ENCODE measurements around the gene LRBA.

LRBA gene

DNA sequence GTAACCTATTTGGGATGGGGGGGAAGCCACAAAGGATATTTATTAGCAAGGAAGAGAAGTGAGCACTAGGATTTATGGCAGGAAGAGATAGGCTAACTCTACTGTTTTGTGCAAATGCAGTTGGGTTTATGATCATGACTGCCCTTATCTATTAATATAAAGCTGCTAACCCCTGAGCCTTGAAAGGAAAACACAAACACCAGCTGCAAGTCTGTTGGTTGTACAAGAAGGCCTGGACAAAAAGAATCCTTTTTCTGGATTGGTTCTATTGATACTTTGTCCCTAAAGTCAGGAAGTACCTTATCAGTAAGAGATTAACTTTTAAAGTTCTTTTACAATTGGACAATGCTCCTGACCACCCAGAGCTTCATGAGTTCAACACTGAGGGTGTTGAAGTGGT is 188.8 kb downstream of the LRBA start:
- no peak for FAIRE-seq
- TF ChIP-seq, protein P1, sequence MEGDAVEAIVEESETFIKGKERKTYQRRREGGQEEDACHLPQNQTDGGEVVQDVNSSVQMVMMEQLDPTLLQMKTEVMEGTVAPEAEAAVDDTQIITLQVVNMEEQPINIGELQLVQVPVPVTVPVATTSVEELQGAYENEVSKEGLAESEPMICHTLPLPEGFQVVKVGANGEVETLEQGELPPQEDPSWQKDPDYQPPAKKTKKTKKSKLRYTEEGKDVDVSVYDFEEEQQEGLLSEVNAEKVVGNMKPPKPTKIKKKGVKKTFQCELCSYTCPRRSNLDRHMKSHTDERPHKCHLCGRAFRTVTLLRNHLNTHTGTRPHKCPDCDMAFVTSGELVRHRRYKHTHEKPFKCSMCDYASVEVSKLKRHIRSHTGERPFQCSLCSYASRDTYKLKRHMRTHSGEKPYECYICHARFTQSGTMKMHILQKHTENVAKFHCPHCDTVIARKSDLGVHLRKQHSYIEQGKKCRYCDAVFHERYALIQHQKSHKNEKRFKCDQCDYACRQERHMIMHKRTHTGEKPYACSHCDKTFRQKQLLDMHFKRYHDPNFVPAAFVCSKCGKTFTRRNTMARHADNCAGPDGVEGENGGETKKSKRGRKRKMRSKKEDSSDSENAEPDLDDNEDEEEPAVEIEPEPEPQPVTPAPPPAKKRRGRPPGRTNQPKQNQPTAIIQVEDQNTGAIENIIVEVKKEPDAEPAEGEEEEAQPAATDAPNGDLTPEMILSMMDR (IDR thresholded peaks at IDR 0.05; ENCODE audit: insufficient read depth, missing control alignments): no peak
- DNase-seq (ENCODE audit: insufficient read length, low spot score): no peak

DNA sequence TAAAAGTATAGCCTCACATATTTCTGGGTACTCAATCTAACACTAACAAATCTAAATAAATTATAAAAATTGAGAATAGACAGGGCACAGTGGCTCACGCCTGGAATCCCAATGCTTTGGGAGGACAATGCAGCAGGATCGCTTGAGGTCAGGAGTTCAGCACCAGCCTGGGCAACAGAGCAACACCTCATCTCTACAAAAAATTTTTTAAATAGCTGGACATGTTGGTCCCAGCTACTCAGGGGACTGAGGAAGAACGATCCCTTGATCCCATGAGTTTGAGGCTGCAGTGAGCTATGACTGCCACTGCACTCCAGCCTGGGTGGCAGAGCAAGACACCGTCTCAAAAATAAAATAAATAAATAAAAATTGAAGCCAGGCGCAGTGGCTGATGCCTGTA is 192.7 kb downstream of the LRBA start:
- DNase-seq (ENCODE audit: insufficient read length, low spot score): no peak
- TF ChIP-seq, protein P1 (IDR thresholded peaks at IDR 0.05; ENCODE audit: insufficient read depth, missing control alignments): no peak
- no peak for FAIRE-seq

DNA sequence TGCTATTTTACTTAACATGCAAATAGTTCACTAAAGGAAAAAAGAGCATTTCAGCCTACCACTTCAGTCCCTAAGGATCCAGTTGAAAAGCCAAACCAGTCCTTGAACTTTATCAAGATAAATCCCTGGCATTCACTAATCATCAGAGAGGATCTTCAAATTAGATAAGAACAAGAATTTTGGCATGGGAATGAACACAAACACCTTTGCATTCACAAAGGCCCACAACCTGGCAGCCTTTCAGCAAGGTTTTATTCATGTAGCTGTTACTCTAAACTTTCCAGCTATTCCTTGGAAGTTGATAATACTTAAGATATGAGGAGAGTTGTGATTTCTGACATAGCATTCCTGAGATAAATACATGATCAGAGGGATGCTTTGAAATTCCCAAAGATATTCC is 193.4 kb downstream of the LRBA start:
- DNase-seq (ENCODE audit: insufficient read length, low spot score): no peak
- peak; percentile 69 for FAIRE-seq
- TF ChIP-seq, protein P1 (IDR thresholded peaks at IDR 0.05; ENCODE audit: insufficient read depth, missing control alignments): no peak

DNA sequence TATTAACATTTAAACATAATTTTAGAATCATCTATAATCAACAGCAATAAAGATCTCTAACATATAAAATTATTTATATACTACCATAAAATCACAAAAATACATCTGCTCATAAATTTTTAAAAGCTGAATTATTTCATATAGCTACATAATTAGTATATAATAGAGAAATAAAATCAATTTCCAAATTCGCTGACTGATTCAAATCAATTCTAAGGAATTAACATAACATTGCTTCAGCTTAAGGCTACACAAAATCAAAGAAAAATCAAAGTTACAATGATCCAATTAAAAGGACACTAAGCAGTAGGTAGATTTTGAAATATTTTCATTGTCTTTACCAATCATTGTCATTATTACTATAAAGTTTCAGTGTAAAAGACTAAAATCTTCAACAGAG is 194.7 kb downstream of the LRBA start:
- TF ChIP-seq, protein P1 (IDR thresholded peaks at IDR 0.05; ENCODE audit: insufficient read depth, missing control alignments): no peak
- DNase-seq (ENCODE audit: insufficient read length, low spot score): no peak
- peak; percentile 44 for FAIRE-seq

DNA sequence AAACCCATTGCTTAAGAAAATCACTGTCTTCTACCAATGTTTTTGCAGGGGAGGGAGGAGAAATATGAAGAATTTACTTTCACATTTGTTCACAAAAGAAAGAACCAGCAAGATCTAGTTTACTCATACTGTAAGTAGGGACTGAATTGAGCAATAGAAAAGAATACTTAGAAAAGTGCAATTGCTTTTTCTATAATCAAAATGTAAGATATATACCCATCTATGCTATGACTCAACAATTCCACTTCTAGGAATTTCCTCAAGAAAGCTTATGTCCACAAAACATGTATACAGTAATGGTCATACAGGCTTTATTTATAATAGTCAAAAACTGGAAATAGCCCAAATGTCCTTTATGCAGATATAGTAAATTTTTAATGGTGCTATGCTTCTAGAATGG is 196.4 kb downstream of the LRBA start:
- DNase-seq (ENCODE audit: insufficient read length, low spot score) (no peak), FAIRE-seq (no peak)
- TF ChIP-seq, protein P1 (IDR thresholded peaks at IDR 0.05; ENCODE audit: insufficient read depth, missing control alignments): no peak

DNA sequence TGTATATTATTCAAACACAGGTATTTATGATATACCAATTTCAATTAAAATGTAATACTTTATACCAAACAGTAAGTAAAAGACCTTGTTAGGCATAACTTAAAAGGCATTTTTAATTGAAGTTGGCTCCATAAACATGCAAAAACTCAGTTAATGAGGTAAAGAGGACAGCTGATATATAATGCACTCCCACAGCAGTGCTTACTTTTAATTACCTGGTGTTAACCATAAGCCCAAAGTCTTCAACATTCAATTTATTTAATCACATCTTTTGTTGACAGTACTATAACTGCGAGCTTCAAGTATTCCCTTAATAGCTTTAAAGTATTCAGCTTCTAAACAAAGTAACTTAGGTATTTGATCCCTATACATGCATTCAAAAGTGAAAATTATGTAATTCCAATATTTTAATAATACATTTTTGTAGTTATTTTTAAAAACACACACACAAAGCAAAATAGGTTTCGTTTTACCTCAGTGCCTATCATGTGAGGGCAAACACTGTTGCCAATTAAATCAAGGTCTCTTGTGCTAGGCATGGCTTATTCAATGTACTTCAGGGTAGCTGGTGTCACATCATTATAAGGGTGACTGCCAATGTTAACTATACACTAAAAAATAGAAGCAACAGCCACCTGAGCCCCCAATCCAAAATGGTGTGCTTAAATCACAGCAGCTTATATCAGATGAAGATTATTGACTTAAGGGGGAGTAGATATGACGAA is 197.1 kb downstream of the LRBA start:
- FAIRE-seq: no peak
- DNase-seq (ENCODE audit: insufficient read length, low spot score): no peak
- TF ChIP-seq, protein P1 (IDR thresholded peaks at IDR 0.05; ENCODE audit: insufficient read depth, missing control alignments): no peak

DNA sequence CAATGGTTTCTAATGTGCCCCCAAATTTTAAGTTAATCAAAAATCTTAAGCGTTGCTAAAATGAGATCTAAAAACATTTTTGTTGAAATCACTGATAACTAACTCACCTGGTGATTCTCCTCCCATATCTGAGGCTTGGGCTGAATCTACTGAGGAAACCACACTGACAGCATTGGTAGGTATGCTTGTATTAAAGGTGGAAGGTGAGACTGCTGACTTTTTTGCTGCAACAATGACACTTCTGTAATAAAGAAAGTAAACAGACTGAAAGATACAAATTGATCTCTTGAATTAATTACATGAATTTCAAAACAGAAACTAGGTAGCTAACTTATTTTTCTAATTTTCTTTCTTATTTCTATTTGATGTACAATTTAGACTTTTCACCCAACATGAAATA is 198.1 kb downstream of the LRBA start:
- TF ChIP-seq, protein P1 (IDR thresholded peaks at IDR 0.05; ENCODE audit: insufficient read depth, missing control alignments): no peak
- no peak for FAIRE-seq
- no peak for DNase-seq (ENCODE audit: insufficient read length, low spot score)
